ENCODE results near the gene KLHL26.
A peak's percentile ranks its signal among the peaks of the same experiment; 100 is the strongest.
"Not testable (repeated sequence)": the region's sequence is repeated elsewhere in the genome, so short reads cannot be mapped to it uniquely, and the experiment has no call there.

Gene KLHL26, protein sequence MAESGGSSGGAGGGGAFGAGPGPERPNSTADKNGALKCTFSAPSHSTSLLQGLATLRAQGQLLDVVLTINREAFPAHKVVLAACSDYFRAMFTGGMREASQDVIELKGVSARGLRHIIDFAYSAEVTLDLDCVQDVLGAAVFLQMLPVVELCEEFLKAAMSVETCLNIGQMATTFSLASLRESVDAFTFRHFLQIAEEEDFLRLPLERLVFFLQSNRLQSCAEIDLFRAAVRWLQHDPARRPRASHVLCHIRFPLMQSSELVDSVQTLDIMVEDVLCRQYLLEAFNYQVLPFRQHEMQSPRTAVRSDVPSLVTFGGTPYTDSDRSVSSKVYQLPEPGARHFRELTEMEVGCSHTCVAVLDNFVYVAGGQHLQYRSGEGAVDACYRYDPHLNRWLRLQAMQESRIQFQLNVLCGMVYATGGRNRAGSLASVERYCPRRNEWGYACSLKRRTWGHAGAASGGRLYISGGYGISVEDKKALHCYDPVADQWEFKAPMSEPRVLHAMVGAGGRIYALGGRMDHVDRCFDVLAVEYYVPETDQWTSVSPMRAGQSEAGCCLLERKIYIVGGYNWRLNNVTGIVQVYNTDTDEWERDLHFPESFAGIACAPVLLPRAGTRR

GRCh38 chr19:18636969-18637629 is at the start of gene KLHL26:
Gene KLHL26, plus strand, starts transcription at chr19:18637028. Its CDS starts 27 bp downstream, at chr19:18637055.
- Histone ChIP-seq H3K27me3 (ENCODE audit: control insufficient read depth in 1 of 2, insufficient read depth in 2 of 2, low read length in 2 of 2) (no peaks in the 10 kb centered on the region), H3K27ac (ENCODE audit: low read depth, low read length) (peak within 1 kb of the TSS; percentile 89), H3K4me3 (ENCODE audit: low read depth in 1 of 2, low read length in 2 of 2) (peak within 1 kb of the TSS; percentile 80 to 99), H3K9ac (ENCODE audit: low read length) (peak within 1 kb of the TSS; percentile 39), H3K9me3 (ENCODE audit: low read length) (no peaks in the 10 kb centered on the region), H3K4me1 (ENCODE audit: insufficient read depth, low read length) (peaks cover 12% of the 10 kb centered on the region), H3K36me3 (ENCODE audit: insufficient read depth, low read length) (no peaks in the 10 kb centered on the region)

DNA sequence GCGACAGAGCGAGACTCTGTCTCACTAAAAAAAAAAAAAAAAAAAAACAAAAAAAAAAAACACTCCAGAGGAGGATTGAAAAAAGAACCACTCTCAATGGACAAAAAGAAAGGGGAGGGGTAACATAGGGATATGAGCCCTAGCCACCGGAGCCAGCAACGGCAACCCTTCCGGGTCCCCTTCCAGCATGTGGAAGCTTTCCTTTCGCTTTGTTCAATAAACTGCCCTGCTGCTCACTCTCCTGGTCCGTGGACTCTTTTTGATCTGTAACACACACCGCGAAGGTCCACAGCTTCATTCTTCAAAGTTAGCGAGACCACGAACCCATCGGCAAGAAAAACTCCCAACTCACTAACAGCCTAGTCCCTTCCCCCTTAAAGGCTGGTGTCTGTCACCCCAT is 49.3 kb upstream of the KLHL26 start:
- no peak overlapping the region for H3K27ac ChIP-seq (ENCODE audit: low read depth, low read length)
- no peak overlapping the region for H3K9ac ChIP-seq (ENCODE audit: low read length)

DNA sequence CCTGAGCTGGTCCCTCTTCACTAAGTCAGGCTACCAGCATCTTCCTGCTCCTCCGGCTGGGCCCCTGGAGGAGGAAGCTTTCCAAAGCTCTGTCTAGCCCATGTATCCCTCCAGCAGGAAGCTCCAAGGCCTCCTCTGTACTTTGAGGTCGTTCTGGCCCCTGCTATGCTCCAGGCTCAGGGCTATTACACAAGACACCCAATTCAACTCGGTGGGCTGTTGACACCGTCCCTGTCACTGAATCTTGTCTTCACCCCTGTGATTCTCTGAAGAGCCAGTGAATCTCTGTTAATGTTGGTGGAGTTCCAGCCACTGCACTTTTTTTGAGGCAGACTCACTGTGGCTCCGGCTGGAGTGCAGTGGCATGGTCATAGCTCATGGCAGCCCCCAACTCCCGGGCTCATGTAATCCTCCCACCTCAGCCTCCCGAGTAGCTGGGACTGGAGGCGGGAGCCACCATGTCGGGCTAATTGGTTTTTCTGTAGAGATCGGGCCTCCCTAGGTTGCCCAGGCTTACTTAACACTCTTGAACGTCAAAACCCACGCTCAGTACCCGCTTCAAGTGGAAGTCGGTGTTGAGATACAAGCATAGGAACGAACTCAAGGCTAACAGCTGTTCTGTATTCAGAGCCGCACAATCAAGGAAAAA is 48.7 kb upstream of the KLHL26 start:
- H3K9ac ChIP-seq (ENCODE audit: low read length): no peak overlapping the region

More for the DNA sequence above, 49.3 kb upstream of the KLHL26 start:
- H3K9me3 ChIP-seq (ENCODE audit: low read length): no peaks in the 10 kb centered on the region
- no peaks in the 10 kb centered on the region for H3K27me3 ChIP-seq (ENCODE audit: control insufficient read depth in 1 of 2, insufficient read depth in 2 of 2, low read length in 2 of 2)
- H3K36me3 ChIP-seq (ENCODE audit: insufficient read depth, low read length): peaks cover 7% of the 10 kb centered on the region
- H3K4me3 ChIP-seq (ENCODE audit: low read depth in 1 of 2, low read length in 2 of 2): no peak overlapping the region
- H3K4me1 ChIP-seq (ENCODE audit: insufficient read depth, low read length): peaks cover 12% of the 10 kb centered on the region

DNA sequence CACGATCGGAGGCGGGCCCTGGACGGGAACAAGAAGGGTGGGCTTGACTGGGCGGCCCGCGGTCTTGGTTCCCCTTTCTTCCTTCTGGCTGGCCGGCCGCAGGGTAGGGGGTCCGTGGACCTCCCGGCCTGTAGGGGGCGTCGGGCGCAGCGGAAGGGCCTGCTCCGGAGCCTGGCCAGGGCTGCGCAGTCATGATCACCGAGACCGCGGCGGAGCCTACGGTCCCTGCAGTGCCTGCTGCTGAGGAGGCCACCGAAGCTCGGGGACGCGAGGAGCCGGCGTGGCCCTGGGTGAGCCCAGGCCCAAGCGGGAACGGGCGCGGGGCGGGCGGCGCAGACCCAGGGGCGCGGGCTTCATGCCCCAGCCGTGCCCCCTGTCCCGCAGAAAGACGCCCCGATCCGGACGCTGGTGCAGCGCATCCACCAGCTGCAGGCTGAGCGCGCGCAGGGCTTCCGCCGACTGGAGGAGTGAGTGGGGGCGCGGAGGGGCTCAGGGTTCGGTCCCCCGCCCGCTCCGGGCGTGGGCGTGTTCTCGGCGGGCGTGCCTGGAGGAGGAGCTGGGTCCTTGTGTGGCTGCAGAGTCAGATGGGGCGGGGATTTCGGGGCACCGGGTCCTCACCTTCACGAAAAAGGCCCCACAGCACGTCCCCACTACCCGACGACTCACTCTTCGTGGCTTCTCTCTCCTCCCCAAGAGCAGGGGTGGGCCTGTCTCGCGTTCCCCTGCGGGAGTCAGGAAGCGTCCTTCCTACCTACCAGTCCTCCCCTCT is 48.0 kb upstream of the KLHL26 start, which contains the start of gene REX1BD:
Gene REX1BD, plus strand, starts transcription at position 188 of the 769 bp plus-strand sequence. Its CDS starts 4 bp downstream, at position 192.
- peaks cover 12% of the 10 kb centered on the region for H3K4me1 ChIP-seq (ENCODE audit: insufficient read depth, low read length)
- H3K9ac ChIP-seq (ENCODE audit: low read length): peak within 1 kb of the TSS; percentile 39
- H3K27me3 ChIP-seq (ENCODE audit: control insufficient read depth in 1 of 2, insufficient read depth in 2 of 2, low read length in 2 of 2): no peaks in the 10 kb centered on the region
- peak within 1 kb of the TSS; percentile 30 to 75 for H3K4me3 ChIP-seq (ENCODE audit: low read depth in 1 of 2, low read length in 2 of 2)
- H3K27ac ChIP-seq (ENCODE audit: low read depth, low read length): peak within 1 kb of the TSS; percentile 88
- peaks cover 7% of the 10 kb centered on the region for H3K36me3 ChIP-seq (ENCODE audit: insufficient read depth, low read length)
- no peaks in the 10 kb centered on the region for H3K9me3 ChIP-seq (ENCODE audit: low read length)

More for the DNA sequence above, 48.7 kb upstream of the KLHL26 start:
- Histone ChIP-seq H3K36me3 (ENCODE audit: insufficient read depth, low read length) (peaks cover 7% of the 10 kb centered on the region), H3K4me1 (ENCODE audit: insufficient read depth, low read length) (peaks cover 12% of the 10 kb centered on the region), H3K27me3 (ENCODE audit: control insufficient read depth in 1 of 2, insufficient read depth in 2 of 2, low read length in 2 of 2) (no peaks in the 10 kb centered on the region), H3K4me3 (ENCODE audit: low read depth in 1 of 2, low read length in 2 of 2) (peak overlapping the region; percentile 30 to 75), H3K27ac (ENCODE audit: low read depth, low read length) (peak overlapping the region; percentile 88), H3K9me3 (ENCODE audit: low read length) (no peaks in the 10 kb centered on the region)

DNA sequence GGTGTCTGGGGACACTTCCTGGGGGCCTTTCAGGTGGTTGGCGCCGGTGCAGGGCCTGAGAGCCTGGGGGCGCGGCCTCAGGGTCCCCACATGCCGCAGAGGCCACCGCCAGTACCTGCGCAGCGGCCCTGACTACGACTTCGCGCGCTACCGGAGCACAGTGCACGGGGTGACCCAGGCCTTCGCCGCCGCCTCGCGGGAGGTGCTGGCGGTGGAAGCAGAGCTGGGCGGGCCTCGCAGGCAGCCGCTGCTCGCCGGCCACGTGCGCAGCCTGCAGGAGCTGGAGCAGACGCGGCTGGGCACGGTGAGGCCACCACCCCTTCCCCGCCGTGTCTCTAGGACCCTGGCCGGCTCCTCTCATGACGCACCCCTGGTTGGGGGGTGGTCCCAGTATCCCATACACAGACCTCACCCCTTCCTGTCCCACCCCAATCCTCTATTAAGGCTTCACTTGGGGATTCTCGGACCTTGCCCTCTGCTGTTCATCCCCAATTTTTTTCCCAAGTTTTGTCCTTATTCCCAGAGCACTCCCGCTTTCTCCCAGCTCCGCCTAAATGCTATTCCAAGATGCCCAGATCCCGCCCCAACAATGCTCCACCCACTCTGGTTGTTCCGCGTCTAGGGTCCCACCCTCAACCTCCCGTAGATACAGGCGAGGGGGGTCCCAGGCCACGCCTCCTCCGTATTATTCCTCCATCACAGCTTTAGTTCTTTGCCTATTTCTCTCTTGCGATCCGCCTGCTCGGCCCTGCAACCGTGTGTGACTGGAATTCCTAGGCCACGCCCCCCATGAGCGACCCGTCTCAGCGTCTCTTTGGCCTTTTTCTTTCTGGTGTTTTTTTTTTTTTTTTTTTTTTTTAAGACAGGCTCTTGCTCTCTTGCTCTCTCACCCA is 47.2 kb upstream of the KLHL26 start:
- Histone ChIP-seq H3K9ac (ENCODE audit: low read length) (peak overlapping the region; percentile 39), H3K4me1 (ENCODE audit: insufficient read depth, low read length) (peaks cover 17% of the 10 kb centered on the region), H3K27ac (ENCODE audit: low read depth, low read length) (peak overlapping the region; percentile 88), H3K9me3 (ENCODE audit: low read length) (no peaks in the 10 kb centered on the region), H3K36me3 (ENCODE audit: insufficient read depth, low read length) (peaks cover 7% of the 10 kb centered on the region), H3K27me3 (ENCODE audit: control insufficient read depth in 1 of 2, insufficient read depth in 2 of 2, low read length in 2 of 2) (no peaks in the 10 kb centered on the region), H3K4me3 (ENCODE audit: low read depth in 1 of 2, low read length in 2 of 2) (peak overlapping the region; percentile 30 to 75)

DNA sequence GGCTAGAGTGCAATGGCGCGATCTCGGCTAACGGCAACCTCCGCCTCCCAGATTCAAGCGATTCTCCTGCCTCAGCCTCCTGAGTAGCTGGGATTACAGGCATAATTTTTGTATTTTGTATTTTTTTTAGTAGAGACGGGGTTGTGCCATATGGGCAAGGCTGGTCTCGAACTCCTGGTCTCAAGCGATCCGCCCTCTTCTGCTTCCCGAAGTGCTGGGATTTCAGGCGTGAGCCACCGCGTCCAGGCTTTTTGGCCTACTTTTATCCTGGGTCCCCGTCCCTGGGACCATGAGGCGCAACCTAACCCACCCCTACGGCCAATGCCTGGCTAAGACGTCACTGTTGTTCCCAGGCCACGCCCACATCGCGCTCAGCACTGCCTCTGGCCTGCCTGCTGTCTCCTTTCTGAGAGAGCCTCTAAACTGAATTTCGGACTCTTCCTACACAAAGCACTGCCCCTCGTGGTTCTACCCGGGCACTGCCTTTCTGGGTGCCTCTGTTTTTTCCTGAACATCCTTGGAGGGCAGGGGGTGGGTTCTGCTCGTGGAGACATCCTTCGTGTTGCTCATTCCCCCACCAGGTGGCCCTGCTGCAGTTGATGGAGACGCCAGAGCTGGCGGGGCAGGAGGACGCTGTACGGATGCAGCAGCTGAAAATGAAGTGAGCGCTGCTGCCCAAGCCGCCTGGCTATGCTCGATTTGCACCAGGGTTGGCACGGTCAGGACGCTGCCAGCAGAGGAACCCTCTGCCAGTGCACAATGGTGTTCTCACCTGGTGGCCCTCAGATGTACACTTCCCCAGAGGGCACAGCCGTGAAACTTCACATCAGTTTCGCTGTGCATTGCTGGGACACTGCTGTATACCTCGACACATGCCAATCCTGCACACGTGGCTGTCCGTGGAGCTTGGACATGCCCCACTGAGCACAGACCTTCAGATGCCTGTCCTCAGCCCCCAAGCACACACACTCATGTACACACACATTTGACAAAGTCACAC is 46.3 kb upstream of the KLHL26 start:
- Histone ChIP-seq H3K36me3 (ENCODE audit: insufficient read depth, low read length) (peaks cover 7% of the 10 kb centered on the region), H3K9me3 (ENCODE audit: low read length) (no peaks in the 10 kb centered on the region), H3K4me1 (ENCODE audit: insufficient read depth, low read length) (peaks cover 20% of the 10 kb centered on the region), H3K27ac (ENCODE audit: low read depth, low read length) (no peak overlapping the region), H3K9ac (ENCODE audit: low read length) (no peak overlapping the region), H3K27me3 (ENCODE audit: control insufficient read depth in 1 of 2, insufficient read depth in 2 of 2, low read length in 2 of 2) (no peaks in the 10 kb centered on the region), H3K4me3 (ENCODE audit: low read depth in 1 of 2, low read length in 2 of 2) (no peak overlapping the region)

DNA sequence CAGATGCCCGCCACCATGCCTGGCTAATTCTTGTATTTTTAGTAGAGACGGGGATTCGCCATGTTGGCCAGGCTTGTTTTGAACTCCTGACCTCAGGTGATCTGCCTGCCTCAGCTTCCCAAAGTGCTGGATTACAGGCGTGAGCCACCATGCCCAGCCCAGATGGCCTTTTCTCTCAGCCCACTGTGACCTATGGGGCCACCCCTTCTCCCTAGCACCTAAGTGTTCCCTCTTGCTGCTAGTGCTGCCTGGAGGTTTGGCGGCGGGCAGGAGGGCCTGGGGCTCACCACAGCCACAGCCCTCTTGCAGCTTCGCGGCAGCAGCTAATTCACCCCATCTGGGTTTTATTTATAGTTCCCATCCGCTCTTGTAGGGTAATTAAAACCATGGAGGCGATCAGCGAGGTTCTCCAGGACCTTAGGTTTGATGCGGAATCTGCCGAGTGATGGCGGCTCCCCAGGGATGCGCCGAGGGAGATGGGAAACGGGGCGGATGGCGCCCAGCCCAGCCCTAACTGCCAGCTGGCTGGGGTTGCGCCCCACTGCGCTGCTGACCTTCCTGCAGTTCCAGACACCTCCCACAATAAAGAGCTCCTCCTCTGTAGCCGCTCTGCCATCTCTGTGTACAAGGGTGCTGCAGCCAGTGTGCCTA is 45.0 kb upstream of the KLHL26 start:
- Histone ChIP-seq H3K9me3 (ENCODE audit: low read length) (no peaks in the 10 kb centered on the region), H3K4me1 (ENCODE audit: insufficient read depth, low read length) (peaks cover 20% of the 10 kb centered on the region), H3K36me3 (ENCODE audit: insufficient read depth, low read length) (peaks cover 7% of the 10 kb centered on the region), H3K9ac (ENCODE audit: low read length) (no peak overlapping the region), H3K27me3 (ENCODE audit: control insufficient read depth in 1 of 2, insufficient read depth in 2 of 2, low read length in 2 of 2) (peaks cover 0 to 8% of the 10 kb centered on the region in 2 donors), H3K27ac (ENCODE audit: low read depth, low read length) (no peak overlapping the region), H3K4me3 (ENCODE audit: low read depth in 1 of 2, low read length in 2 of 2) (no peak overlapping the region)

DNA sequence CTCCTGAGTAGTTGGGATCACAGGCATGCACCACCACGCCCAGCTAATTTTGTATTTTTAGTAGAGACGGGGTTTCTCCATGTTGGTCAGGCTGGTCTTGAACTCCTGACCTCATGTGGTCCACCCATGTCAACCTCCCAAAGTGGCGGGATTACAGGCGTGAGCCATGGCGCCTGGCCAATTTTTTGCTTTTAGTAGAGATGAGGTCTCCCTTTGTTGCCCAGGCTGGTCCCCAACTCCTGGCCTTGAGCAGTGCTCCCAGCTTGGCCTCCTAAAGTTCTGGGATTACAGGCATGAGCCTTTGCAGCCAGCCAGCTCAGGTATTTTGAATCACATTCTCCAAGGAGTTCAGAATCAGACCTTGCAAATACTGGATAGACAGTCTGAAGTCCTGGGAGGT is 44.1 kb upstream of the KLHL26 start:
- Histone ChIP-seq H3K27me3 (ENCODE audit: control insufficient read depth in 1 of 2, insufficient read depth in 2 of 2, low read length in 2 of 2) (peaks cover 0 to 16% of the 10 kb centered on the region in 2 donors), H3K4me1 (ENCODE audit: insufficient read depth, low read length) (peaks cover 20% of the 10 kb centered on the region)
- H3K9me3 ChIP-seq (ENCODE audit: low read length); H3K4me3 ChIP-seq (ENCODE audit: low read depth in 1 of 2, low read length in 2 of 2); H3K9ac ChIP-seq (ENCODE audit: low read length); H3K27ac ChIP-seq (ENCODE audit: low read depth, low read length); H3K36me3 ChIP-seq (ENCODE audit: insufficient read depth, low read length): not testable (repeated sequence)
